Measurements from ENCODE around the gene APEH.

Gene APEH

DNA sequence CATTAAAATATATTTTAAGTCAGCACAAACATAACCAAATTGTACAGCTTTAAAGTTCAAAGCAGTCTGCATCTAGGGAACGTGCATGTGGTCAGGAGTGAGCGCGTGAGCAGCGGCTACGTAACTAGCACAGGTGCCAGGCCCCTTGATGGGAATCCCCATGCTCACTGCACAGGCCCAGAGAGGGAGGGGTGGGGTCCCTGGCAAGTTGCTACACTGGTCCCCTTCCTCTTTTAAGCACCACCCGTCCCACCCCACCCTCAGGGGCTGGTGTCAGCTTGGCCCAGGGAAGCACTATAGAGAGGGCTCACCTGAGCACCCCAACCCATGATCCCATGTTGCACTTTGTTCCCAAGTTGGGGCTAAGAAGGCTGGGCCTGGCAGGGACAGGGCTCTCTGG lies 50.4 kb downstream of the APEH start:
- Histone ChIP-seq H4K20me1 (ENCODE audit: insufficient read depth, low read length, poor library complexity, severe bottlenecking) (peaks cover 14% of the 10 kb centered on the region), H3K9me2 (replicated peaks; ENCODE audit: low read depth, low read length) (no peaks in the 10 kb centered on the region), H2AFZ (ENCODE audit: low read length) (peak overlapping the region; percentile 95), H3K4me3 (ENCODE audit: low read length, poor library complexity, severe bottlenecking) (peak overlapping the region; percentile 89), H3K9ac (ENCODE audit: low read depth, low read length, poor library complexity, severe bottlenecking) (peak overlapping the region; percentile 95), H3K27me3 (ENCODE audit: insufficient read depth, low read length, poor library complexity, severe bottlenecking) (no peaks in the 10 kb centered on the region), H3K4me2 (ENCODE audit: low read depth, low read length, poor library complexity, severe bottlenecking) (peak overlapping the region; percentile 95), H3K4me1 (ENCODE audit: insufficient read depth, low read length, poor library complexity, severe bottlenecking) (peaks cover 17% of the 10 kb centered on the region), H3F3A (ENCODE audit: low read depth) (no peaks in the 10 kb centered on the region), H3K9me3 (ENCODE audit: insufficient read depth, low read depth, low read length) (no peaks in the 10 kb centered on the region), H3K36me3 (ENCODE audit: insufficient read depth, low read length) (peaks cover 27% of the 10 kb centered on the region; the same call in 1 of the 2 replicates), H3K79me2 (ENCODE audit: insufficient read depth, low read length) (peaks cover 19% of the 10 kb centered on the region)
- TF ChIP-seq, protein P1, sequence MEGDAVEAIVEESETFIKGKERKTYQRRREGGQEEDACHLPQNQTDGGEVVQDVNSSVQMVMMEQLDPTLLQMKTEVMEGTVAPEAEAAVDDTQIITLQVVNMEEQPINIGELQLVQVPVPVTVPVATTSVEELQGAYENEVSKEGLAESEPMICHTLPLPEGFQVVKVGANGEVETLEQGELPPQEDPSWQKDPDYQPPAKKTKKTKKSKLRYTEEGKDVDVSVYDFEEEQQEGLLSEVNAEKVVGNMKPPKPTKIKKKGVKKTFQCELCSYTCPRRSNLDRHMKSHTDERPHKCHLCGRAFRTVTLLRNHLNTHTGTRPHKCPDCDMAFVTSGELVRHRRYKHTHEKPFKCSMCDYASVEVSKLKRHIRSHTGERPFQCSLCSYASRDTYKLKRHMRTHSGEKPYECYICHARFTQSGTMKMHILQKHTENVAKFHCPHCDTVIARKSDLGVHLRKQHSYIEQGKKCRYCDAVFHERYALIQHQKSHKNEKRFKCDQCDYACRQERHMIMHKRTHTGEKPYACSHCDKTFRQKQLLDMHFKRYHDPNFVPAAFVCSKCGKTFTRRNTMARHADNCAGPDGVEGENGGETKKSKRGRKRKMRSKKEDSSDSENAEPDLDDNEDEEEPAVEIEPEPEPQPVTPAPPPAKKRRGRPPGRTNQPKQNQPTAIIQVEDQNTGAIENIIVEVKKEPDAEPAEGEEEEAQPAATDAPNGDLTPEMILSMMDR (conservative IDR thresholded peaks at IDR 0.05; ENCODE audit: low read length) = no peak
- TF ChIP-seq EZH2phosphoT487 (IDR thresholded peaks at IDR 0.05; ENCODE audit: borderline replicate concordance) = no peak

GRCh38 chr3:49725906-49726681 lies 51.9 kb downstream of the APEH start:
- H3F3A ChIP-seq (ENCODE audit: low read depth) = no peaks in the 10 kb centered on the region
- H3K4me1 ChIP-seq (ENCODE audit: insufficient read depth, low read length, poor library complexity, severe bottlenecking) = peaks cover 17% of the 10 kb centered on the region
- H3K27me3 ChIP-seq (ENCODE audit: insufficient read depth, low read length, poor library complexity, severe bottlenecking) = no peaks in the 10 kb centered on the region
- no peaks in the 10 kb centered on the region for H3K9me3 ChIP-seq (ENCODE audit: insufficient read depth, low read depth, low read length)
- no peaks in the 10 kb centered on the region for H3K9me2 ChIP-seq (replicated peaks; ENCODE audit: low read depth, low read length)
- H3K36me3 ChIP-seq (ENCODE audit: insufficient read depth, low read length) = peaks cover 31% of the 10 kb centered on the region; the same call in 1 of the 2 replicates
- no peak overlapping the region for H3K9ac ChIP-seq (ENCODE audit: low read depth, low read length, poor library complexity, severe bottlenecking)
- TF ChIP-seq EZH2phosphoT487 (IDR thresholded peaks at IDR 0.05; ENCODE audit: borderline replicate concordance) = no peak
- TF ChIP-seq, protein P1 (conservative IDR thresholded peaks at IDR 0.05; ENCODE audit: low read length) = no peak
- H3K4me2 ChIP-seq (ENCODE audit: low read depth, low read length, poor library complexity, severe bottlenecking) = no peak overlapping the region
- H2AFZ ChIP-seq (ENCODE audit: low read length) = no peak overlapping the region
- no peak overlapping the region for H3K4me3 ChIP-seq (ENCODE audit: low read length, poor library complexity, severe bottlenecking)
- H3K79me2 ChIP-seq (ENCODE audit: insufficient read depth, low read length) = peaks cover 19% of the 10 kb centered on the region
- H4K20me1 ChIP-seq (ENCODE audit: insufficient read depth, low read length, poor library complexity, severe bottlenecking) = peaks cover 14% of the 10 kb centered on the region

- H3K9ac ChIP-seq (ENCODE audit: low read depth, low read length, poor library complexity, severe bottlenecking) = no peak overlapping the region
- H3K36me3 ChIP-seq (ENCODE audit: insufficient read depth, low read length) = peaks cover 35% of the 10 kb centered on the region; the same call in 1 of the 2 replicates
- no peak overlapping the region for H3K4me3 ChIP-seq (ENCODE audit: low read length, poor library complexity, severe bottlenecking)
- no peaks in the 10 kb centered on the region for H3K9me2 ChIP-seq (replicated peaks; ENCODE audit: low read depth, low read length)
- H3K4me1 ChIP-seq (ENCODE audit: insufficient read depth, low read length, poor library complexity, severe bottlenecking) = peaks cover 17% of the 10 kb centered on the region
- no peaks in the 10 kb centered on the region for H3K9me3 ChIP-seq (ENCODE audit: insufficient read depth, low read depth, low read length)
- no peaks in the 10 kb centered on the region for H3K27me3 ChIP-seq (ENCODE audit: insufficient read depth, low read length, poor library complexity, severe bottlenecking)
- H3K79me2 ChIP-seq (ENCODE audit: insufficient read depth, low read length) = peaks cover 14% of the 10 kb centered on the region
- no peak overlapping the region for H3K4me2 ChIP-seq (ENCODE audit: low read depth, low read length, poor library complexity, severe bottlenecking)
- H4K20me1 ChIP-seq (ENCODE audit: insufficient read depth, low read length, poor library complexity, severe bottlenecking) = peaks cover 12% of the 10 kb centered on the region
- TF ChIP-seq, protein P1 (conservative IDR thresholded peaks at IDR 0.05; ENCODE audit: low read length) = no peak
- H2AFZ ChIP-seq (ENCODE audit: low read length) = no peak overlapping the region
- no peaks in the 10 kb centered on the region for H3F3A ChIP-seq (ENCODE audit: low read depth)
These were observed 53.2 kb downstream of the APEH start for GRCh38 chr3:49727154-49727923.
